Measurements from ENCODE around the gene COX7A1.

The COX7A1 gene

GRCh38 chr19:36111200-36111539, 41.1 kb downstream of the COX7A1 start:
- DNase-seq, result no peak

GRCh38 chr19:36110487-36111199, 41.6 kb downstream of the COX7A1 start, which contains the start of gene OVOL3:
Gene OVOL3 (plus strand): TSS chr19:36111143. CDS start chr19:36111203, 60 bp downstream.
- no peak for DNase-seq

DNA sequence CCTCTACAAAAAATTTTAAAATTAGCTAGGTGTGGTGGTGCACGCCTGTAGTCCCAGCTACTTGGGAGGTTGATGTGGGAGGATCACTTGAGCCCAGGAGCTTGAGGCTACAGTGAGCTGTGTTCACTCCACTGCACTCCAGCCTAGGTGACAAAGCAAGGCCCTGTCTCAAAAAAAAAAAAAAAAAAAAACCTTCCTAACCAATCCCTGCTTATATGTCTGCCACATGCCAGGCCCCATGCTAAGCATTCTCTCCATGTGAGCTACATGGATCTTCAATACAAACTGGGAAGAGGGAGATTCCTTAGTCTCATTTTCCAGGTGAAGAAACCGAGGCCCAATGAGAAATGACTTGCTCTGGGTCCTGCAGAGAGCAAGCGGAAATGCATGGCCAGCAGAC, 43.6 kb downstream of the COX7A1 start:
- no peak for DNase-seq

DNA sequence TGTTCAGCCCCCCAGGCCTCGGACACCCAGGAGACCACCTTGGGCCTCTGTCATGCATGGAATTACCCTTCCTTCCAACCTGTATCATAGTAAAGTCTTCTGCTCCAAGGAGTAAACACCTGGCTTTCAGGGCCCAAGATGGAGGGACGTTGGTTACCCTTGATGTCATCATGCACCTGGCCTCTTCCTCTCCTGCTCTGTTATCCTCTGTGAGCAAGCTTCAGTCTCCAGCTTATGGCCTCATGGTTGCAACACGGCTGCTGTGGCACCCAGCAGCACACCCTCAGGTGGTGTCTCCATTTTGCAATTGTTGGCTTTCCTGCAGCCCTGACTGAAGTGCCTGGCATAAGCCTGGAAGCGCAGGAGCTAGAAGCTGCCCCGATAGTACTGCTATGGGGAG, 45.3 kb downstream of the COX7A1 start:
- DNase-seq, result no peak

DNA sequence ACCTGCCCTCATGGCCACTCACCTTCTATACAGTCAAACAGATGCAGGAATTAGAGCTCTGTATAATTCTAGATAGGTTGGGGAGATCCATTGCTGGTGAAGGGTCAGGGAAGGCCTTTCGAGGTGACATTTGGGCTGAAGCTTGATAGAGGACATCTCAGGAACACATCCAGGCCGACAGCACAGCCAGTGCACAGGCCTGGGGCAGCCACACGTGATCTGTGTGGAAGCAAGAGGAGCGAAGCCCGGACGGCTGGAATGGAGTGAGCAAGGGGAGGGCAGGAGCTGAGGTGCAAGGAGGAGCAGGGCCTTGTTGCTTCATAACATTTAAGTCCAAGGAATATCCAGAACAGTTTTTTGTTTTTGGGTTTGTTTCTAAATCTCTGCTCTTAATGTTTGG, 45.8 kb downstream of the COX7A1 start:
- no peak for DNase-seq

- peak; percentile 7 for DNase-seq
These were observed 48.2 kb downstream of the COX7A1 start for GRCh38 chr19:36103842-36104552.

GRCh38 chr19:36103040-36103626, 49.1 kb downstream of the COX7A1 start:
- no peak for DNase-seq

DNA sequence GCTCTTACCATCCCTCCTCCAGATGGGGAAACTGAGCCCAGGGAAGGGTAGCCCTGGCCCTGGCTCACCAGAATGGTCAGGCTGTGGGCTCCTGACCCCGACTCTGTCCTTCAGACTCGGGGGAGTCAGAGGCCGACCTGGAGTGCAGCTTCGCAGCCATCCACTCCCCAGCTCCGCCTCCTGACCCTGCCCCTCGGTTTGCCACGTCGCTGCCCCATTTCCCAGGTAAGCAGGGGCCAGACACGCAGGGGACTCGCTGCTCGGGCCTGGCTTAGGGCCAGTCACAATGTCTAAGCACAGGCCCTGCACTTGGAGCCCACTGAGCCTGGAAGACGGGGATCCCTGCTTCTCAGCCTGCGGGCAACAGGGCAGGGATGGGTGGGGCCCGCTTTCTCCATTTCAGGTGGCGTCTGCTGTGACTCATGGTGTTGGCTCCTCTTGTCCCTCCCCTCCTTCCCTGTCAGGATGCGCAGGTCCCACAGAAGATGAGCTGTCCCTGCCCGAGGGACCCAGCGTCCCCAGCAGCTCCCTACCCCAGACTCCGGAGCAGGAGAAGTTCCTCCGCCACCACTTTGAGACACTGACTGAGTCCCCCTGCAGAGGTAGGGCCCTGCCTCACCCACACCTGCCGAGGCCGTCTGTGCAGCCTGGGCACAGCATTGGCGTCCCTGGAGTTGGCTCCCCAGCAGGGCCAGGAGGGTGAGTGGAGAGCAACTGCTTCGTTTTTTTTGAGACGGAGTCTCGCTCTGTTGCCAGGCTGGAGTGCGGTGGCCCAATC, 50.5 kb downstream of the COX7A1 start:
- no peak for DNase-seq
